Esophagus squamous epithelium (tissue), 4 donors: ENCODE data around the gene TAF3.

ENCODE experiments used
- POLR2A ChIP-seq, 4 donors: fragments of 450-650 bp; IDR thresholded peaks; one replicate each; pipeline ENCODE4 v1.6.1; 2017; ENCODE audit warnings: antibody characterized with exemption in 4 of 4, mild to moderate bottlenecking in 4 of 4, moderate library complexity in 3 of 4
- TF ChIP-seq, protein P1 (sequence below), 6 experiments: fragments of 450-650 bp in 4 of 6; fragments of 200-600 bp in 2 of 6; sonication (generic) in 2 of 6; IDR thresholded peaks; one replicate each; pipeline ENCODE4 v1.5.1; 2016 to 2019; ENCODE audit warnings: antibody characterized with exemption in 6 of 6, mild to moderate bottlenecking in 4 of 6, moderate library complexity in 4 of 6

DNA sequence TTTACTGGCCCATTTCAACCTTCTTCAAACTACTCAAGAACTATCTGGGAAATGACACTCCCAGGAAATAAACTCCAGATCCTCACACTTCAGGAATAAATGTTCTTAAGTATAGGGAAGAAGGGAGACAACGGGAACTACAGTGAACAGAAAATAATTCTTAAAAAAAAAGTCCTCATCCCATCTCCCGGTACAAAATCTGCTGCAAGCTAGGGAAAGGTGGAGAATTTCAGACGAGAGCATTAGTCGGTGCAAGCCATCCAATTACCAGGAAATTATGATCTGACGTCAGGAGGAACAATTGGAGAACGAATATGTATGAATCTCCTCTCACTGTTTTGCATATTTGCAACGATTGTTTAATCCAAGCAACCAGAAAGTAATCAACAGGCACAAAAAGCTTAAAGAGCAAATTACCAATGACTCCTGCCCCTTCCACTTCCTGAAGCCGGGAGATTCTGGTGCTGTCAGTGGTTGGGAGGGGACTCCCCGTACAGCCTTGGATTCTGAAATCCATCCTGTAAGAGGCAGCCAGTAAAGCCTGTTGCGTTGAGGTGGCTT, 221.1 kb downstream of the TAF3 start:
- no peak for TF ChIP-seq POLR2A (IDR thresholded peaks at IDR 0.05)
- TF ChIP-seq, protein P1, sequence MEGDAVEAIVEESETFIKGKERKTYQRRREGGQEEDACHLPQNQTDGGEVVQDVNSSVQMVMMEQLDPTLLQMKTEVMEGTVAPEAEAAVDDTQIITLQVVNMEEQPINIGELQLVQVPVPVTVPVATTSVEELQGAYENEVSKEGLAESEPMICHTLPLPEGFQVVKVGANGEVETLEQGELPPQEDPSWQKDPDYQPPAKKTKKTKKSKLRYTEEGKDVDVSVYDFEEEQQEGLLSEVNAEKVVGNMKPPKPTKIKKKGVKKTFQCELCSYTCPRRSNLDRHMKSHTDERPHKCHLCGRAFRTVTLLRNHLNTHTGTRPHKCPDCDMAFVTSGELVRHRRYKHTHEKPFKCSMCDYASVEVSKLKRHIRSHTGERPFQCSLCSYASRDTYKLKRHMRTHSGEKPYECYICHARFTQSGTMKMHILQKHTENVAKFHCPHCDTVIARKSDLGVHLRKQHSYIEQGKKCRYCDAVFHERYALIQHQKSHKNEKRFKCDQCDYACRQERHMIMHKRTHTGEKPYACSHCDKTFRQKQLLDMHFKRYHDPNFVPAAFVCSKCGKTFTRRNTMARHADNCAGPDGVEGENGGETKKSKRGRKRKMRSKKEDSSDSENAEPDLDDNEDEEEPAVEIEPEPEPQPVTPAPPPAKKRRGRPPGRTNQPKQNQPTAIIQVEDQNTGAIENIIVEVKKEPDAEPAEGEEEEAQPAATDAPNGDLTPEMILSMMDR (IDR thresholded peaks at IDR 0.05) = no peak
